Esophagus mucosa (tissue), 1 donor: ENCODE results near the gene POLD4. TPM values are rescaled to one million over a fixed set of nuclear protein-coding genes. Genes with fewer than 3 reads are reported as not detected.

Source experiments
- total RNA-seq: library from RNA; stranded (reverse); gene quantifications from one replicate; pipeline ENCODE4 v1.2.4, GENCODE V29; 2023
- donor health status: DM: yes; HTN: yes; CAD: no.

The POLD4 gene
- total RNA-seq, 1 donor from 2014 or later, result 61.7 TPM

Other genes starting within 250 kb of the POLD4 start
- 67.2 TPM for gene KDM2A, start 234.3 kb downstream of the POLD4 start, total RNA-seq
- 61.6 TPM for gene GRK2, start 87.1 kb downstream of the POLD4 start, total RNA-seq
- 45.2 TPM for gene ANKRD13D, start 64.2 kb downstream of the POLD4 start, total RNA-seq
- 78.4 TPM for gene SSH3, start 50.0 kb downstream of the POLD4 start, total RNA-seq
- gene CLCF1, start 20.1 kb upstream of the POLD4 start, total RNA-seq, result 1.6 TPM
- gene RAD9A, start 38.4 kb upstream of the POLD4 start, total RNA-seq, result 15.3 TPM
- gene PPP1CA, start 48.3 kb upstream of the POLD4 start, total RNA-seq, result 188 TPM
- 1.5 TPM for gene TBC1D10C, start 50.5 kb upstream of the POLD4 start, total RNA-seq
- 0.20 TPM for gene CARNS1, start 62.1 kb upstream of the POLD4 start, total RNA-seq
- 95.0 TPM for gene RPS6KB2, start 74.9 kb upstream of the POLD4 start, total RNA-seq
- 2.5 TPM for gene PTPRCAP, start 84.1 kb upstream of the POLD4 start, total RNA-seq
- 74.0 TPM for gene CORO1B, start 89.9 kb upstream of the POLD4 start, total RNA-seq
- gene GPR152, start 99.2 kb upstream of the POLD4 start, total RNA-seq, result not detected
- gene CABP4, start 101.8 kb upstream of the POLD4 start, total RNA-seq, result 0.24 TPM
- 135 TPM for gene TMEM134, start 115.7 kb upstream of the POLD4 start, total RNA-seq
- 23.5 TPM for gene AIP, start 129.5 kb upstream of the POLD4 start, total RNA-seq
- gene PITPNM1, start 151.8 kb upstream of the POLD4 start, total RNA-seq, result 36.5 TPM
- 34.8 TPM for gene CDK2AP2, start 154.6 kb upstream of the POLD4 start, total RNA-seq
- gene CABP2, start 169.9 kb upstream of the POLD4 start, total RNA-seq, result not detected
- 2,342 TPM for gene GSTP1, start 230.3 kb upstream of the POLD4 start, total RNA-seq